Coronary artery (tissue), 2 donors: Measurements from ENCODE around the gene REV1.

ENCODE experiments used
- DNase-seq: peaks from one replicate; pipeline ENCODE4 v3.0.0-alpha.2; 2017; ENCODE audit warnings: low spot score
- H3K27ac ChIP-seq, 2 donors: fragments of 200-600 bp; sonication (generic); one replicate each; pipeline ENCODE4 v1.5.1; 2016 to 2019
- H3K4me3 ChIP-seq: fragments of 200-600 bp; sonication (generic); 2 replicates; pipeline ENCODE4 v1.5.1; 2016; ENCODE audit warnings: mild to moderate bottlenecking, moderate library complexity
- TF ChIP-seq, protein P1 (sequence below): fragments of 200-600 bp; sonication (generic); IDR thresholded peaks from one replicate; pipeline ENCODE4 v1.5.1; 2019; ENCODE audit warnings: antibody characterized with exemption

Gene REV1

DNA sequence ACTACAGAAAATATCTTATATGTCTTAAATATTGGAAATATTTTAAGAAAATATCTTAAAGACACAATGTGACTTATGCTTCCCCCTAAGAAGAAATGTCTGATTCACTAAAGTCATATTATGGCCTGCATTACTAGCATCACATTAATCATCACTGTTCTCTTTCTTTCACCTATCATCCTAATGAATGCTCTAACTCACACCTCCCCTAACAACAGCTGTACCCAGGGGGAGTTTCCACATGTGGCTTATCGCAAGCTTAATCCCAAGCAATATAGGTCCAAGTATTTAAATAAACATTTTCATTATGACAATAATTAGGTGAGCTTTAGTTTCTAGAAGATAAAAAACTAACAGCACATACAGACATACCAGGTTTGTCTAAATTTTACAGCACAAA, 39.6 kb downstream of the REV1 start:
- TF ChIP-seq, protein P1, sequence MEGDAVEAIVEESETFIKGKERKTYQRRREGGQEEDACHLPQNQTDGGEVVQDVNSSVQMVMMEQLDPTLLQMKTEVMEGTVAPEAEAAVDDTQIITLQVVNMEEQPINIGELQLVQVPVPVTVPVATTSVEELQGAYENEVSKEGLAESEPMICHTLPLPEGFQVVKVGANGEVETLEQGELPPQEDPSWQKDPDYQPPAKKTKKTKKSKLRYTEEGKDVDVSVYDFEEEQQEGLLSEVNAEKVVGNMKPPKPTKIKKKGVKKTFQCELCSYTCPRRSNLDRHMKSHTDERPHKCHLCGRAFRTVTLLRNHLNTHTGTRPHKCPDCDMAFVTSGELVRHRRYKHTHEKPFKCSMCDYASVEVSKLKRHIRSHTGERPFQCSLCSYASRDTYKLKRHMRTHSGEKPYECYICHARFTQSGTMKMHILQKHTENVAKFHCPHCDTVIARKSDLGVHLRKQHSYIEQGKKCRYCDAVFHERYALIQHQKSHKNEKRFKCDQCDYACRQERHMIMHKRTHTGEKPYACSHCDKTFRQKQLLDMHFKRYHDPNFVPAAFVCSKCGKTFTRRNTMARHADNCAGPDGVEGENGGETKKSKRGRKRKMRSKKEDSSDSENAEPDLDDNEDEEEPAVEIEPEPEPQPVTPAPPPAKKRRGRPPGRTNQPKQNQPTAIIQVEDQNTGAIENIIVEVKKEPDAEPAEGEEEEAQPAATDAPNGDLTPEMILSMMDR: no peak
- Histone ChIP-seq H3K4me3 (no peak overlapping the region), H3K27ac (no peak overlapping the region)
- no peak for DNase-seq

DNA sequence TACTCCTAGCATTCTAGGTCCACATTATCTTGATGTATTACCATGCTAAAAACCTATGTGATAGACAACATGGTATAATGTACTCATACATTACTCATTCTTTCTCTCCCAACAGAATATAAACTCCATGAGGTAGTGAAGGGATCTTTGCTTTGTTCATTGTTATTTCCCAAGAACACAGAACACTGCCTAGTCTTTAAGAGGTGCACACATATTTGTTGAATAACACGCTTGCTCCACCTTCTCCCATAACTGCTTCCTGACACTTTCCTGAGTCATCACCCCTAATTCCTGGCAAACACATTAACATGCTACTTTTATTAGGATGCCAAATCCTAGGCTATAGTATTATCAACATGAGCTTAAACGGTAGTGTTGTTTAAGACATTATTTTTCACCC, 41.3 kb downstream of the REV1 start:
- TF ChIP-seq, protein P1: no peak
- H3K27ac ChIP-seq: no peak overlapping the region
- no peak overlapping the region for H3K4me3 ChIP-seq
- DNase-seq: no peak

DNA sequence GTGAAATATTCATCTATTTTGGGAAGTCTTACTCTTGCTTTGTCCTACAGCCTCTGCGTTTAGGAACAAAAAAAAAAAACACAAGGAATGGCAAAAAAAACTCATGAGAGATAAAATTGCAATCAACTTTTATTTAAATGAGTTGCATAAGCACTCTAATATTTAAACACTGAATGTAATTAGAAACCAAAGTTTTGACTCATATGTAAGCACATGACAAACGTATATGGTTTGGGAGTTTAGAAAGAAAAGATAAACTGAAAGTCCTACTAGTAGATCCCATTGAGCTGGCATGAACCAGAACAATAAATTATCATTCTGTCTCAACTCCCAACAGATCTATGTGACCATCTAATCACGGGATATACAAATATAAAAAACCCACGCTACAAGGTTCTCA, 44.8 kb downstream of the REV1 start:
- H3K27ac ChIP-seq: no peak overlapping the region
- DNase-seq: no peak
- TF ChIP-seq, protein P1: no peak

DNA sequence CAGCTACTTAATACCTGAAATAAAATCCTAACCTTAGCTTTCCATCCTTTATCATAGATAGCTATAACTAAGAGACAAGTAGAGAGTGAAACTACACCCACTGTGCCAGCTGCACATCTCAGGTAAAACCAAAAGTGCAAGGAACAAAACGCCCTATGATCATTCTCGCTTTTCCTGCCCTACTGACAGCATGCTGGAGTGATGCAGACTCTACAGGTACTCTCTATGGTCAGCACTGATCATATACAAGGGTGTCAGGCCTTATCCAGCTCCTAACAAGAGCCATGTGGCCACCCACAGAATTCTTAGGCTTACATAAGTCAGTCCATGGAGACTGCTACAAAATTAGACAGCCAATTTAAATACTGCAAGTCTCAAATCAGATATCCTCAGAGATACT, 45.6 kb downstream of the REV1 start:
- Histone ChIP-seq H3K4me3 (no peak overlapping the region), H3K27ac (no peak overlapping the region)
- no peak for DNase-seq
- TF ChIP-seq, protein P1: no peak

More for the DNA sequence above, 44.8 kb downstream of the REV1 start:
- no peak overlapping the region for H3K4me3 ChIP-seq

DNA sequence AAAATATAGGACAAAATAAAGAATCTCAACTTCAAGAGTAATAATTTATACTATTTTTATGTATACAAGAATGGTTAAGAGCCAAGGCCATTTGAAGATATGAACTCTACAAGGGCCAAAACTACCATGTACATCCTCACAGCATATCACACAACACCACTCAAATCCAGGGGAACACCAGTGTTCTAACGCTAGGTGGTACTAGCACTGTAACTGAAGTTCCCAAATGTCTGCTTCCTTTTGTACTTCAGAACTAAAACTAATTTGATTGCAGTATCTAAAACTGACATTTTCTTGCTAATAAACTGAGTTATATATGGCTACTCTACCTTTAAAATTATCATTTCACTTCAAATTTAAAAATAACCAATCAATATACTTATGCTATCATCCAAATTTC, 47.0 kb downstream of the REV1 start:
- no peak overlapping the region for H3K27ac ChIP-seq
- TF ChIP-seq, protein P1: no peak

DNA sequence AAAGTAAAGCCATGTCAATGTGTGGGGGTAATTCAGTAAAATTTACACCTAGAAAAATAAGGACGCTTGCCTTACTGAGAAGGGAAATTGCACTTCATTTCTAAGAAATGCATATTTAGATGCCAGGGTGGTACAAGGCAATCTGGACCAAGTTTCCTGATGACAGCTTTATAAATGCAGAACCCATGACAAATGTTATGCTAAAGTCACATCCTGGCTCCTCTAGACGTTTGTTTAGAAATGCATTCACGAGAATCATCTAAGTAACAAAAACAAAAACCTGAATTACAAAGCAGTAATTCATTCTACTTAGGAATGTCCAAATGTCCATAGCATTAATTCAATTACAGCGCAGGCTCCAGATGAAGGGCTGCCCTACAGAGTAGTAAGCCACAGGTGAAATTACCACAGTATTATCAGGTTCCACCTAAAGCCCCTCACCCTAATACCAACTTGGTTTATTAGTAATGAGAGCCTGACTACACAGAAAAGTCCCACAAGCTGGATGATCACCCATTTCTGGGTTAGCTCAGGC, 49.8 kb downstream of the REV1 start:
- DNase-seq: no peak
- no peak overlapping the region for H3K4me3 ChIP-seq
- TF ChIP-seq, protein P1: no peak
- no peak overlapping the region for H3K27ac ChIP-seq

More for the DNA sequence above, 47.0 kb downstream of the REV1 start:
- no peak overlapping the region for H3K4me3 ChIP-seq
- DNase-seq: no peak

DNA sequence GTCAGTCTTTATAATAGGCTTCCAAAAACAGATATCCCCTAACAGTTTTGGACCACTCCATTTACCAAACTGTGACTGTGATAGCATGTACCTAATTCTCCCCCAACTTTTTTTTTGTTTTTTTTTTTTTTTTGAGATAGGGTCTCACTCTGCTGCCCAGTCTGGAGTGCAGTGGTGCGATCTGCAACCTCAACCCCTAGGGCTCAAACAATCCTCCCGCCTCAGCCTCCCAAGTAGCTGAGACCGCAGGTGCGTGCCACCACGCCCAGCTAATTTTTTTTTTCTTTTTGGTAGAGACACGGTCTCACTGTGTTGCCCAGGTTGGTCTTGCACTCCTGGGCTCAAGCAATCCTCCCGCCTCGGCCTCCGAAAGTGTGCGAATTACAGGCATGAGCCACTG, 52.9 kb downstream of the REV1 start:
- TF ChIP-seq, protein P1: no peak
- no peak for DNase-seq
- no peak overlapping the region for H3K27ac ChIP-seq
- no peak overlapping the region for H3K4me3 ChIP-seq
